Measurements from ENCODE around the gene RAD9B.
"Not testable (repeated sequence)": the region's sequence is repeated elsewhere in the genome, so short reads cannot be mapped to it uniquely, and the experiment has no call there.

The RAD9B gene

GRCh38 chr12:110528277-110528839, 26.2 kb downstream of the RAD9B start:
- no peak for FAIRE-seq

GRCh38 chr12:110530511-110530910, 28.4 kb downstream of the RAD9B start:
- no peak for FAIRE-seq

DNA sequence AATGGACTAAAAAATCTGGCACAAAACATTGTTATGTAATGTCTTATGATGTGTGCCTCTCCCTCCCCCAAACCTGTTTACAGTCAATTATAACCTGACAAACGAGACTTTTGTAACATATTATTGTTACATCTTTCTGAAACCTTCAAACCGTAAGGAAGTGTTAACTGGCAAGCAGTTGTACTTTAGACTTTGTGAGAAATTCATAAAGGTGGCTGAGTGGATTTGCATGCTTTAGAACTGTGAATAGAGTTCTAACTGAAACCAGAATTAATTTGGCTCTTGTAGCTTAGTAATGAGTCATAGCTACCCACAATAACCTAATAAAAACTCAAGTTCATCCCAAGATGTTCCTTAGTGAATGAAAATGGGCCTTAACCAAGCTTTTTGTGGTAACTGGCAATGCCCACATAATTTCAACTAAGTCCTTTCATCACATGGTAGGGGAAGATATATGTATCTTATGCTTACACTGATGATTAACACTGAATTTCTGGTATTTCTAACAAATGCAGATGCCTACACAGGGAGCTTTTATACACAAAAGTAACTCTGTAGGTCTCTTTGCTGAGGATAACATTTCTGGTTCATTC, 29.7 kb downstream of the RAD9B start:
- no peak for FAIRE-seq

GRCh38 chr12:110532644-110533043, 30.5 kb downstream of the RAD9B start:
- FAIRE-seq = no peak

- no peak for FAIRE-seq
Measured at GRCh38 chr12:110533607-110534006, 31.5 kb downstream of the RAD9B start.

- peak; percentile 5 for FAIRE-seq
Measured at GRCh38 chr12:110534811-110535210, 32.7 kb downstream of the RAD9B start.

GRCh38 chr12:110536834-110537604, 34.9 kb downstream of the RAD9B start:
- no peak for FAIRE-seq

DNA sequence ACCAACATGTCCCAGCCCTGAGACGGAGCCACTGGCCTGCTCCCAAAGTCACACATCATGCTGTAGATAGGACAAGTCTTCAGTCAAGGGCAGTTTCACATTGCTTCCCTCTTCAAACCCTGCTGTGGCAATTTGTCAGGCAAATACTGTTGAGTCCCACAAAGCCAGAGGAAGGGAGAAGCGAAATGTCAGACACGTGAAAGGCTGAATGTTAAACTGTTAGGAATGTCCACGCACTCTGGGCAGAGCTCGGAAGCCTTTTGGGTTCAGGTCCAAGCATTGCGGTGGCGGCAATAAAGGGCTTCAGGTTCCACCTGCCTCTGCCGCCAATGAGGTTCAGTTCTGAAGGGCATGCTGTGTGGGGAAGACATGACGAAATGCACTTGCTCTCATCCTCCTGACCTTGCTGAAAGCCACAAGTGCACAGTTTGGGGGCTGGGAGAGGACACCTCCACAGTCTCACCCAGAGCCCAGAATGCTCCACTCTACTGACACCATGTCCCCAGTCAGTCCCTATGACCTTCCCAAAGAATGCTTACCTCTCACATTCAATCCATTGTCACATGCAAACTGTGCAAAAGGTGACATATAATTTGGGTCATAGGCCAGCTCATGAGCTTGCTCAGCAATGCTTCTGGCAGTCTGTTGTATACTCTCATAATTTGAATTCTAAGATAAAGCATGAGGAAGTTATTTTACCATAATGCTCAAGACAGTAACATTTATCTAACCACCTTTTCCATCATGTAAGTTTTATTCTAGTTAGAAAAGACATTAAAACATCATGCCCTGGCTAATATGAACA, 35.7 kb downstream of the RAD9B start:
- no peak for FAIRE-seq

DNA sequence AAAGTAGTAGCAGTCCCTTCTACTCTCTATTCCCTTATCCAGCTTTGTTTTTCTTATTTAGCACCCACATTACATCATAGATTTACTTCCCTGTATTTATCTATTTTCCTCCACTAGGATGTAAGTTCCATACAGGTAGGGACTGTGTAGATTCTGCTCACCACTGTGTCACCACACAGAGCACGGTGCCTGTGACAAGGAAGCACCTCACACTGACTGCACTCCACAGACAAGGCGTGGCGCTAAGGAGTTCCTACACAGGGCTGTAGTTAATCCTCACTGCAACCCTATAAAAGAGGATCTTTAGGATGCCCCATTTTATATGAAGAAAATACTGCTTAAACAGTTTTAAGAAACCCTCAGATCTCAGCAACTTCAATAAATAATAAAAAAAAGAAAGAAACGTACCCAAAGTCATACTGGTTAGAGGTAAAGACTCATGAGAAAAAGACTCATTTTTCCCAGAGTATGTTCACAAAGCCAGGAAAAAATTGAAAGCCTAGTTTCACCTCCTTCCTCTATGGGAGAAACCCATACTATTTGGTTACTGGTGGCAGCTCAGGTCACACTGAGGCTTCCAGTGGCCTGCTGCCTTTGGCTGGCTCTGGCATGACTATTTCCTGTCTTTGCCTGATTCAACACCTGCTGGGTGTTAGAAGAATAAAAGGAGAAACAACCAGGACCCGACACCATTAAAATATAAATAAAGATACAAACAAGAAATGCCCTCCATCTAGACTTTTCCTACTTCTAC, 36.9 kb downstream of the RAD9B start:
- FAIRE-seq = no peak

DNA sequence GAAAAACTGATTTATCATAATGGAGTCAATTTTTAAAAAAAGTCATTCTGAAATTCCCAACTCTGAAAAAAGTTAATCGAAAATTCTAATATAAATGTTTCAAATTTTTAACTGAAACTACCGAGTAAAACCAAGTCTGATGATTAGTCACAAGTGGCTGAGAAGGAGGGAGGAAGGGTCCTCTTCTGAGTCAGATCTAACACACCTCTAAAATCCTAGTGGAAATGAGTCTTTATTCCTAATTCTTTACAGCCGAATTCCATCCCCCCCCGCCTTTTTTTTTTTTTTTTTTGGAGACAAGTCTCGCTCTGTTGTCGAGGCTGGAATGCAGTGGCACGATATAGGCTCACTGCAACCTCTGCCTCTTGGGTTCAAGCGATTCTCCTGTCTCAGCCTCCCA, 37.9 kb downstream of the RAD9B start:
- no peak for FAIRE-seq

DNA sequence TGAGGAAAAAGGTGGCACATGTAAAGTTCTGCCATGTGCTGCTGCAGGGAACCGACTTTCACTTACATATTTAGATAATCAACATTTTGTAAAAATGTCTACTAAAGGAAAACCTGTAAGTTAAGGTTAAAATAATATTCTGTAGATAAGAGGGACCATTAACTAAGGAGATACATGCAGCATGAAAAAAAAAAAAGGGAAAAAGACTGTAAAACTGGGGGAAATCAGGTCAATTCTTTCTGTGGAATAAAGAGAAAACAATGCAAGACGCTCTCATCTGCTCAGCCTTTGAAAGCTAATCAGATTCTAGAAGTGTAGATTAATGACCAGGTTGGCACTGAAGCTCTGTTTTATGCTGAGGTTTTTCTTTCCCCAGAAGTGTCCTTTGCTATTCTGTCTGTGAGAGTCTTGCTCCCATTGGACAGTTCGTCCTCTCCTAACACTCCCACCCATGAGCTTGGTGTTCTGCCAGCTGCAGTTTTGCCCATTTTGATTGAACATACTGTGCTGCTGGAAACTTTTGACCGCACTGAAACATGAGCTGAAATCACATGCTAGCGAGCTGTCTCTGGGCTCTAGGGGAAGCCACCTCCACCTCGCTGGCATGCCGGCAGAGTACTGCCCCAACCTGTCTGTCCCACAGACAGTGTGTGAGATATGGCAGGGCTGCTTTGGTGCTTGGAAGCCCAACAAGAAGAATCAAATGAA, 41.3 kb downstream of the RAD9B start:
- no peak for FAIRE-seq

DNA sequence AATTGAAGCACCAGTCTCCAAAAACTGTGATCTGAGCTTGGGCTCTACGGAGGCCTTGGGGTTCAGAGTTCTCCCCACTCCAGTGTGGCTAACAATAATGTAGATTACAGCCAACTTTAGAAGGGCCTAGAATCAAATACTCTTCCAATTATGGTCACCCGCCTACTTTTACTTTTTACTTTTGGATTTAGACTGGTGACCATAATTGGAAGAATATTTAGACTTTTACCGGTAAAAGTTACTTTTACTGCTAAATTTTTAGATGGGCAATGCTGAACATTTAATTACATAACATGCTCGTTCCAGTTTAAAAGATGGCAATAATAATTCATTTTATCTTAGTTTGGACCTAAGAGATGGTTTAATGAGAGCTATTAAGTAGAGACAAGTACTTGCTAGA, 41.8 kb downstream of the RAD9B start:
- no peak for FAIRE-seq

DNA sequence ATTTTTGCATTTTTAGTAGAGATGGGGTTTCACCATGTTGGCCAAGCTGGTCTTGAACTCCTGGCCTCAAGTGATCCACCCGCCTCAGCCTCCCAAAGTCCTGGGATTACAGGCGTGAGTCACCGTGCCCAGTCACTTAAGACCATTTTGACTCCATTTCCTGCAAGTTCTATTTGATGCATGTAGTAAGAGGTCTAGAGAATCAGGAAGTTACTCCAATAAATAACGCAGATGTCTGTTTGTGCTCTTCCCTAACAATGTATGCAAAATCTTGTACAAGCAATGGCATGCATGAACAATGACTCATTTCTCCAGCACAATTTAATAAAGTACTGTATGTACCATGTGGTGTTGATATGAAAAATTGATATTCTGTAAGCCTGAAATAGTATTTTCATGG, 43.1 kb downstream of the RAD9B start:
- FAIRE-seq = not testable (repeated sequence)

- no peak for FAIRE-seq
Measured at GRCh38 chr12:110545812-110546211, 43.7 kb downstream of the RAD9B start.

DNA sequence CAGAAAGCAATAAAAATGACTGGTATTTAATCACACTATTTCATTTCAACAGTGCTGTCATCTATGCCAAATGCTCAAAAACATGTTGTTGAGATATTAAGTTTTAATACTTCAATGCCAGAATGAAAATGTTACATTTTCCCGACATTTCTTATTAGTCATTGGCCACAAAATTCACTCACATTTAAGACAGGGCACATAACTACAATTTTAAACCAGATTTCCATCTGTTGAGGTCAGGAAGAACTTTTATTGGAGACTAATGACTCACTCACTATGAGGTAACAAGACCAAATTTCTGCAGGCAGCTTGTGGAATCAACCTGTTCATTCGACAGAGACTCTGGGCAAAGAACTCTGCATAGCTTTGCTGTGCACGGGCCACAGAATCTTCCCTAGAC, 44.2 kb downstream of the RAD9B start:
- no peak for FAIRE-seq

GRCh38 chr12:110547090-110547489, 45.0 kb downstream of the RAD9B start:
- no peak for FAIRE-seq

GRCh38 chr12:110548678-110549077, 46.5 kb downstream of the RAD9B start:
- no peak for FAIRE-seq

- FAIRE-seq = no peak
Measured at GRCh38 chr12:110549716-110550115, 47.6 kb downstream of the RAD9B start.

- no peak for FAIRE-seq
Measured at GRCh38 chr12:110550981-110551380, 48.9 kb downstream of the RAD9B start.
